Measurements from ENCODE around the gene TTLL11. TPM values are rescaled to one million over a fixed set of nuclear protein-coding genes. Genes with fewer than 3 reads are reported as not detected.
"Not testable (repeated sequence)": the region's sequence is repeated elsewhere in the genome, so short reads cannot be mapped to it uniquely, and the experiment has no call there.

TTLL11 gene
- total RNA-seq, 2 donors from 2014 or later: 5.9 to 6.6 TPM

DNA sequence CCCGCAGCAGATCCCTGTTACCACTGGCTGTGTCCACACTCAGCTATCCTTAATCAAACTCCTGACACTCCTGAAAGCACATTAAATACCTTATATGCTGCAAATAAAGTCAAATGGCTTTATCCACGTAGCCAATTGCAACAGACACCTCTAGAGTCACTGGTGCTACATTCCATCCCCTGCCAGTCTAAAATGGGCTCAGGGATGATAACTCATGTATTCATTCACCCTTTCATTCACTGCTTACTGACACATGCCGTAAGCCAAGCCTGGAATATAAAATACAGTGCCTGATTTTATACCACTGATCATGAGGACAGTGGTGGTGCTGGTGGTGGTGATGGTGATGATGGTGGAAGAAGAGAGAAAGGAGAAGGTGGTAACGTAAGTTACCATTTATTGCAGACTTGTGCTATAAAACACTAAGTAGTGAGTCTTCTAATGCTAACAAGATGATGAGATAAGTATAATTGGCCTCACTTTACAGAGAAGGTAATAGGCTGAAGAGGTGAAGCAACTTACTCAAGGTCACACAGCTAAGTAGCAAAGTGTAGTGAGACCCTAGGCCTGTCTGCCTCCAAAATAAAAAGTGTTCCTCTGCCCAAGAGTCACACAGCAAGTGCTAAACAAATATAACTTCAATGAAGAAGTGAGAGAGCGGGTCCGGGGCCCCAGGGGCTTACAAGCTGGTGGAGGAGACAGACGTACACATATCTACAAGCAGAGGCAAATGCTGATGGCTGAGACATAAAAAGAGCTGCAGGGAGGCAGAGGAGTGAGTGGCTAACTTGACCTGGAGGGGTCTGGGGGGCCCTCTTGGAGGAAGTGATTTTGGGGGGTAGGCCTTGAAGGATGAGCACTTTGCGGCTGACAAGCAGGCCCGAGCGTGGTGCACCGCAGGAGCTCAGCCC lies 1.2 kb downstream of the TTLL11 start:
- no peak for ATAC-seq
- intact Hi-C loops (cut with DNase I, micrococcal nuclease): no loop called here
- DNase-seq: no peak

DNA sequence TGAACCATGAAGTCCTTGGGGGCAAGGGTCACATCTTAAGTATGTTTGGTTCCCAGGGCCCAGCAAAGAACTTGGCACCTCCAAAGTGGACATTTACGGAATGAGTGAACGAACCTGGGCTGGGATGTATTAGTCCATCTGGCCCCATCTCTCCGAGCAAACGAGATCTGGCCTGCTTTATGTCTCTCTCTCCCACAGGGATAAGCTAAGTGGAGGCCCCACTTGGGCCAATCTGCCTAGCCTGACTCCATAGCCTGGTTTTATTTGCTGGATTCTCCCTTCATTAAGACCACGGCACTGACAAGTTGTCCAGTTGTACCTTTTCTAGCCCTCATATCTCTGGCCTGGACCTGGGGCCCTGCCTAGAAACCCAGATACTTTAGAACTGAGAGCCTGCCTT lies 2.1 kb downstream of the TTLL11 start:
- ATAC-seq: no peak
- intact Hi-C loops (cut with DNase I, micrococcal nuclease): no loop called here
- DNase-seq: no peak

DNA sequence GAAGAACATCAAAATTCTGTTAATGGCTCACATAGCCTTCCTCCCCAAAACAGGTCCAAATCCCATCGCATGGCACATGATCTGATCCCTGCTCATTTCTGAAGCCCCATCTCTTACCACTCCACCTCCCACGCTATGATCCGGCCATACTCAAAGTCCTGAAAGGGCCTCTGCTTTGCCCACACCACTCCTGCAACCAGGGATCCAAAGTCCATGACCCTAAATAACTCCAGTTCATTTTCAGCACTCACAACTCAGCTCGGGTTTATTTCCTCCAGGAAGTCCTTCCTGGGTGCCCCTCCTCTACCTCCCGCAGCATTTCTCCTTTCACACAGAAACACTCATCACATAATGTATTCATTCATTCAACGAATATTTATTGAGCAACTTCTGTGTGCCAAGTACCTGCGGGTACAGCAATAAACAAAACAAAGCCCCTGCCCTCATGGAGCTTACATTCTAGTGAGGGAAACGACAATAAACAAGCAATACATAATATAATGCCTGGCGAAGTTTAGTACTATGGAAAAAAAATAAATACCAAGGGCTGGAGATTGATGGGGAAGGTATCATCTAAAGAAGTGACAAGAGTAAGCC lies 2.7 kb downstream of the TTLL11 start:
- intact Hi-C loops (cut with DNase I, micrococcal nuclease): no loop called here
- DNase-seq: no peak
- ATAC-seq: no peak

DNA sequence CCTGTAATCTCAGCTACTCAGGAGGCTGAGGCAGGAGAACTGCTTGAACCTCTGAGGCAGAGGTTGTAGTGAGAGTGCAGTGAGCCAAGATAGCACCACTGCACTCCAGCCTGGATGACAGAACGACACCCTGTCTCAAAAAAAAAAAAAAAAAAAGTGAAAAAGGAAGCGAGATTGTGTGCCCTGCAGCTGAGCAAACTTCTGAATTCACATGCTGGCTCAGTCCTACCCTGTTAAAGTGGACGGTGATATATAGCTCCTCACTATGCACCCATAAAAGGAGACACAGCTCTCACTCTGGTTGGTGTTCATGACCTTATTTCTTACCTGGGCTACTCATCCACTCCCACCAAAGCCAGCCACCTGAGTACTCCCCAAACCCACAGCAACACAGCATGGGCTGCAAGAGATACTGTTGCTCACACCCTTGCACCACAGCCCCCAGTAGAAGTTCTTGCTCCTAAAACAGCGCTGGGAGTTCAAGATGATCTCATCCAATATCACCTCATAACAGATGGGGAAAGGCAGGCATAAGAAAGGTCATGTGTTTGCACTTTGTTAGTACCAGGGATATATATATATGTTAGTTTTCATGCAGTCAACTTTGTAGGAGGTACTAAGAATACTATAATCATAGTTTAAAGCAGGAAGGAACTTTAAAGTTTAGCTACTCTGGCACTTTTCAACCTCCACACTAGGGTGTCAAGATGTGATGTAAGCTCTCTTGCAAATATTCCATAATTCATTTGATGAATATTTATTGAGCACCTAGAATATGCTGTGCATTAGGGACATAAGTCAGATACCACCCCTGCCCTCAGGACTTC lies 4.0 kb downstream of the TTLL11 start:
- intact Hi-C loops (cut with DNase I, micrococcal nuclease): no loop called here
- no peak for DNase-seq
- ATAC-seq: no peak

DNA sequence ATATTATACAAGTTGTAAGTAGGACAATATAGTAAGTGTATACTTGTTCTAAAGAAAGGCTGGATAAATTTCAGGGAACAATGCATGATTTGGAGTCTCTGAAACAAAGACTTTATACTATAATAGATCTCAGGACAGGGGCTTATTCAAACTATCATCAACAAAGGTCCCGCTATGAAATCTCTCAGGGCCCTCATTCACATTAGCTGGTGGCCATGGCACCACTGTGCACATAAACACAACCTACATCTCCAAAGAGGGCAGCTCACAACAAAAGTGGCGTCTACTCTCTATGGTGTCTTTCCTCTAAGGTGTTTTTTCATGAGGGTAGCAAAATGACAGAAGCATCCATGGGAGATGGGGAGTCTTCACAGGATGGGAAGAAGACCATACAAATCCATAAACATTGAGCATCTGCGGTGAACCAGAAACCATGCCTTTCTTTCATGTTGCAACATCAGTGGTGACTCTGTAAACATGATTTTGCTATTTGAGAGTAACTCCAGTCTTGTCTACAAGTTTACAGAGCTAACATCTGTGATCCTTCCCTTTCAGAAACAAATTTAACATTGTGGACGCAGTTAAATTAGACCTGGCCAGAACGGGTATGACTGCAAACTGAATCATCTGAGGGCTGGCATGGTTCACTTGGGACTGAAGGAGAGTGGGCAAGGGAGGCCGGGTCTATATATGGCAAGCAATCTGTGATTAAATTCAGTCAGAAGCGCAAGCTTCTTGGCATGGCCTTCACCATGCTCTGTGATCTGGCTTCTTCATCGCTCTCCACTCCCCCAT lies 5.5 kb downstream of the TTLL11 start:
- intact Hi-C loops (cut with DNase I, micrococcal nuclease): no loop called here
- no peak for ATAC-seq

DNA sequence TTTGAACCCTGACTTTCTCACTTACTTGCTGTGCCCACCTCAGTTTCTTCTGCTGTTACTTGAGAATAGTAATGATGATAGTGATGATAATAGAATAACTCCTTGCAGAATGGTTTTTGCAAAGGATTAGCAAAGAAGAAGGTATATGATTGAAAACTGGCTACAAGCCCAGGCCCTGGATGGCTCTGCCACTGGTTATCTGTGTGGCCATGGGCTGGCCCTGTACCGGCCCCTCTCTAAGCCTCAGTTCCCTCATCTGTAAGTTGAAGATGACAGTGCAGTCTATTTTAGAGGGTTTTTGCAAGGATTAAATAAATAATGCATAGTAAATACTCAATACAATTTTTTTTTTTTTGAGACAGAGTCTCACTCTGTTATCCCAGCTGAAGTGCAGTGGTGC lies 6.2 kb downstream of the TTLL11 start:
- no peak for ATAC-seq

More for the DNA sequence above, 5.5 kb downstream of the TTLL11 start:
- DNase-seq: no peak

DNA sequence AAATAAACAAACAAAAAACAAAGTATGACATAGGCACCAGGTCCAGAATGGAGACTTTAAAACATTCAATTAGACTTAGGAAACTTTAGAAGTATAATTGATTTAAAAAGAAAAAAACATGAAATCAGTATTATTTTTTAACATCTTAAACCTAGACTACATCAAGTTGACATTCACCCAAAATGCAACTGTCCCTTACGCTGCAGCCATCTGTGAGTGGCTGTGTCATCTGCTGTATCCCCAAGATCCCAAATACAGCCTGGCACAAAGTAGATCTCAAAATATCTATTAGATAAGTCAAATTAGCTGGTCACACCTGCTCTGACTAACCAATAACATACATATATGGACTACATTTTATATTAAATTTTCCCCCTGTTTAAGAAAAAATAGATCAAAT lies 7.8 kb downstream of the TTLL11 start:
- no peak for ATAC-seq
- DNase-seq: no peak
- intact Hi-C loops (cut with DNase I, micrococcal nuclease): no loop called here

More for the DNA sequence above, 6.2 kb downstream of the TTLL11 start:
- intact Hi-C loops (cut with DNase I, micrococcal nuclease): no loop called here
- DNase-seq: no peak

DNA sequence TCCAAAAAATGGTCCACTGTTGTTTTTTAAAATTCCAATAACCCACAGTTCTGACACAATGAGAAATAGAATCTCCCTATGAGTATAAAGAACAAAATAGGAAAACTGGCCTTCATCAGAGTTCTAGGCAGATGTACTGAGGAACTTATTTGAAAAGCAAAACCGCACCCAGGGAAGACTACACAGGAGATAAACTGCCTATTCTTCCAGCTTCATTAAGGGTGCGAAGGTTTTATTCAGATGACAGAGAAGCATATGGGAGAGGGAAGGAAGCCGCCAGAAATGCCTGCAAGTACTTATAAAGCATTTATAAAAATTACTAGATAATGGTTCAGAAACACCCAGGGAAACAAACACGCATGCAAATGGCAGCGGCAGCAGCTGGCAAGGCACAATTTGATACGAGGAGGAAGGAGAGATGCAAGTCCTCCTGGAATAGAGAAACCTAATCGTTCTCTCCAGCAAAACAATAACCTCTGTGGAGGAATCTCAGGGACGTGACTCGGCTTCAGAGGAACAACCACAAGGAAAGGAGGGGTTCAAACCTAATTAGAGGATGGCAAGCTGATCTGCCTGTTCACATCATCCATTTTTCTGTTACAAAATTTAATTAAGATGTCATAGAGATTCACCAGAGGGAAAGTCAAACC lies 9.0 kb downstream of the TTLL11 start:
- ATAC-seq (no peak), DNase-seq (no peak)

DNA sequence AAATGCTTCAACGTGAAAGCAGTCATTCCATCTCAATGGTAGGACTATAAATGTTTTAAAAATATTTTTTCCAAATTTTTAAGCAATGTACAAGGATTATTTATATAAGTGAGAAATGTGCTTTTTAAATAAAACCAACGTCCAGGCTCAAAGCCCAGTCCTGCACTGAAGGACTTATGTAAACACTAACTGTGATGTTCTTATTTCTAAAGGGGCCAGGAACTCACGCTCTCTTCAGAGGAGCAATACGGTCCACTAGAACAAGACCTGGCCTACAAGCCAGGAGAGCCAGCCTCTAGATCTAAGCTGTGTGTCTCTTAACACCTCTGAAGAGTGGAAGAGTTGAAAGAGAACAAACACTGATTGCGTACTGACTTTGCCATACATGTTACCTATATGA lies 12.1 kb downstream of the TTLL11 start:
- intact Hi-C loops (cut with DNase I, micrococcal nuclease): no loop called here
- no peak for ATAC-seq
- DNase-seq: no peak

More for the DNA sequence above, 9.0 kb downstream of the TTLL11 start:
- intact Hi-C loops (cut with DNase I, micrococcal nuclease): no loop called here

DNA sequence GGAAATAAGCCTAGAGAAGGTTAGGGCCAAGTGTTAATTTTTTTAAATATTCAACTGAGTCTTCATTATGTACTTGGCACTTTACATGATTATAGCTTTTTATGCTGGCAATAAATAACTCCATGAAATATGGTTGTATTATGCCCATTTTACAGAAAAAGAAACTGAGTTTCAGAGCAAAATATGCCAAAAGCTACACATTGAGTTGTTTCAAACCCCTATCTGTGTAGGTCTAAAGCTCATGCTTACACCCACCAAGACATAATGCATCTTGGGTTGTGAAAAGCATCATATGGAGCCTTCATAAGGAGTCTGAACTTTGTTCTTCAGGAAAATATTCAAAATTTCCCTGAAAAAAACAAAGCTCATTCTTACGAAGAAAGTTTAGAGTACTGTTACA lies 14.6 kb downstream of the TTLL11 start:
- intact Hi-C loops (cut with DNase I, micrococcal nuclease): no loop called here
- ATAC-seq: no peak
- no peak for DNase-seq

DNA sequence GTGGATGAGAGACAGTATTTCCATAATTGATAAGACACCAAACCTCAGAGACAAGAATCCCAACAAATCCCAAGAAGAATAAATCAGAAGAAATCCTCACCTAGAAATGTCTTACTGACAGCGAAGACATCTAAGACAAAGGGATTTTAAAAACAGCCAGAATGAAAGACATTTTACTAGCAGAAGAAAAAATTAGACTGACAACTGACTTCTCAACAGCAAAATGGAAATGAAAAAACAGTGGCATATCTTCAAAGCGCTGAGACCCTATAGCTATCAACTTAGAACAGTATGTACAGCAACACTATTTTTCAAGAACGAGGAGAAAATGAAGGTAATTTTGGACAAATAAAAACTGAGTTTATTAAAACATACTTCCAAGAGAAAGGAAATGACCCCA lies 16.3 kb downstream of the TTLL11 start:
- intact Hi-C loops (cut with DNase I, micrococcal nuclease): no loop called here
- DNase-seq (no peak), ATAC-seq (no peak)

DNA sequence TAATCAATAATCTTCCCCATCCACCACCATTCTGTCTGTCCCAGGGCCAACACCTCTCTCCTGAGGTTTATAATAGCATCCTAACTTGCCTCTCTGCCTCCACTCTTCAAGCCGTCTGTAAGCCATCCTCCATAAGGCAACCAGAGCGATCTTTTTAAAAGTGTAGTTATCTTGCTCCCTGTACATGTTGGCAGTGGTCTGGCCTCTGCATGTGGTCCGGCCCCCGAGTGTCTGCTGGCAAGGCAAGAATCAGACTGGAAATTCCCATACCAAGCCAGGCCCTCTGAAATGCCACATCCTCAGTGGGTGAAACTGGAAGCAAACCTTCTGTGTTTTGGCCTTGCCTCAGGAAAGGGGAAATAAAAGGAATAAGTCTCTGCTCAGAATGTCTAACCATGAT lies 17.0 kb downstream of the TTLL11 start:
- DNase-seq (no peak), ATAC-seq (no peak)
- intact Hi-C loops (cut with DNase I, micrococcal nuclease): no loop called here

DNA sequence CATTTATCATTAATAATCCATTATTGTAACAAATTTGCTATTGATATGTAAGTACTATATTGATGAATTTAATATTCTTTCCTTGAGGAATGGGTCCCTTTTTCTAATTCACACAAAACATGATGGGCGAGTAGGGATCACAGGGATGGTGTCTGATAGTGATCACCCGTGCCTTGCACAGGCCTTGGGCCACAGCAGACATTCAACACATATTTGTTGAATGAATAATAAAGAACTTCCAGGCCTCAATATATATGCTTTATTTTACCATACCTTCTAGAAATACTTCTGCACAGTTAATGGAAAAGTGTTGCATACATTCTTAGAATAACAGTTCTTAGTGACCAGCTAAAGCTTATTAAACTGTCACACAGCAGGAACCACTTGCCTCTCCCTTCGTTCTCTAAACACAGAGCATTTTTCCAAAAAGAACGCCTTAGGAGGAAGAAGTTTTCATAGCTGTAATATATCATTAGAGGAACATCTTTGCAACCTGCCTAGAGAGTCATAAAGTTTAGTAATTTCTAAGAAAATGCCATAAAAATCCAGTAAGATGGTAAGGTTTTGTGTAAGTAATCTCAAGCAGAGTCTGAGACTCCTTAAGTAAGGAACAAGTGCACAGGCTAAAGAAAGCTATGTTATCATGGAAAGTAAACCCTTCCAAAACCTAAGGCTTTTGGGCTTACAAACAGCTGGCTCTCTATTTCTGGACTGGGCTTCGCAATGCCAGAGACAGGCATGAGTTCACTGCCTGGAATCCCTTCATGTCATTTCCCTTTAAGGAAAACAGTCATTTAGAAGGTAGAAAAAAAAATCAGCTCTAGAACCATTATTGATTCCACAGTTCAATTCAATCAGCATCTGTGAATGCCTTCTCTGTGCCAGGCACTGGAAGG lies 17.7 kb downstream of the TTLL11 start:
- intact Hi-C loops (cut with DNase I, micrococcal nuclease): no loop called here
- DNase-seq (no peak), ATAC-seq (no peak)

DNA sequence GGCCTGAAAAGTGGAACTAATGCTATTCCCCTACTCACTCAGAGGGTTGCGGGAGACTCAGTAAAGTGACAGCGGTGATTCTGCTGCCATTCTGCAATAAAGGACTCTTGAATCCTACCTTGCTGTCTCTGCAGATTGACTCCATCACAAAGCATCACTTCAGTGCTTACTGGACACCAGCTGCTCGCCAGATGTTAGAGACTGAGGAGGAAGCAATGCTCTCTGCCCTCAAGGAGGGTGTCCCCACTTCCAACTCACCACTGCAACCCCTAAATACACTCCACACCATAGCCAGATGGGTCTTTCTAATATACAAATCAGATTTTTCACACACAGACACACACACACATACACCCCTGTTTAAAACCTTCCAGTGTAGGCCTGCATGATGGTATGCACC lies 21.4 kb downstream of the TTLL11 start:
- DNase-seq (no peak), ATAC-seq (no peak)
- intact Hi-C loops (cut with DNase I, micrococcal nuclease): no loop called here

DNA sequence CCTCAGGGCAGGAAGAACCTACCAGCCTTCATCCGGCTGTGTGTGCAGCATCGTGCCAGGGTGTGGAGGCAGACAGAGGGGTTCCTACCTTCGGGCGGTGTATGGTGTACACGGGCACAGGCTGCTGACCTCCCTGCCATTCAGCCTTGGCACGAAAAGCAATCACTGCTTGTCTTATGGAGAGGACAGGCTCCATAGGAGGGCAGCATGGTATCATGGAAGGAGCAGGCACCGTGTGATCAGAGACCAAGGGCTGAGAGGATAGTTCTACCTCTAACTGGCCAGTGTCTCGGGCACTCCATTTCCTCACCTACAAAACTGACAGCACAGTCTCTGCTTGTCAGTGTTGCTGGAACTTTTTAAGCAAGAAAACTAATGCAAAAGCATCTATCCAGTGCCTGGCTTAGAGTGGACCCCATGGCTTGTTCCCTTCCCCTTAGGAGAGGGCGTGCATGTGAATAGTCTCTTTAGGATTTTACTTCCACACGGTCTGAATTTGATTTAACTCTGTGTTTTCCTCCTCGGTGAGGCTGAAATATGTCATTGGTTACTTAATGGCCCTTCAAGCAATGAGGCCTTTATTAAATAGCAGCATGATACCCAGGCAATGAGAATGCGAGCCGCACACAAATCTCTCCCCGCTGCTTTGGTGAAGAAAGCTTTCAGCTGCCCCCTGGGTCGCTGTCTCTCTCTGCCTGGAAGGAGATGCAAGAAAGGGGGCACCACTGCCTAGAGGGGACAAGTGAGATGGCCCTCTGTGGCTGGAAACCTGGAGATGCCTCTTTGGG lies 22.2 kb downstream of the TTLL11 start:
- no peak for ATAC-seq
- intact Hi-C loops (cut with DNase I, micrococcal nuclease): no loop called here
- DNase-seq: no peak

DNA sequence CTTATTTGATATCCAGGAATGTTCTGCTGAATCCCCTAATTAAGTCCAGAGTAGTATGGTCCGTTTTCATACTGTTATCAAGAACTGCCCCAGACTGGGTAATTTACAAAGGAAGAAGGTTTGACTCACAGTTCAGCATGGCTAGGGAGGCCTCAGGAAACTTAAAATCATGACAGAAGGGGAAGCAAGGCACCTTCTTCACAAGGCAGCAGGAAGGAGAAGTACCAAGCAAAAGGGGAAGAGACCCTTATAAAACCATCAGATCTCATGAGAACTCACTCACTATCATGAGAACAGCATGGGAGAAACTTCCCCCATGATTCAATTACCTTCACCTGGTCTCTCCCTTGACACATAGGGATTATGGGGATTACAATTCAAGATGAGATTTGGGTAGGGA lies 26.4 kb downstream of the TTLL11 start:
- ATAC-seq; intact Hi-C loops (cut with DNase I, micrococcal nuclease); DNase-seq: not testable (repeated sequence)

Data from left colon (tissue), 2 donors.